ENCODE results near the gene GTF2F2.
"Not testable (repeated sequence)": the region's sequence is repeated elsewhere in the genome, so short reads cannot be mapped to it uniquely, and the experiment has no call there.

Gene GTF2F2

DNA sequence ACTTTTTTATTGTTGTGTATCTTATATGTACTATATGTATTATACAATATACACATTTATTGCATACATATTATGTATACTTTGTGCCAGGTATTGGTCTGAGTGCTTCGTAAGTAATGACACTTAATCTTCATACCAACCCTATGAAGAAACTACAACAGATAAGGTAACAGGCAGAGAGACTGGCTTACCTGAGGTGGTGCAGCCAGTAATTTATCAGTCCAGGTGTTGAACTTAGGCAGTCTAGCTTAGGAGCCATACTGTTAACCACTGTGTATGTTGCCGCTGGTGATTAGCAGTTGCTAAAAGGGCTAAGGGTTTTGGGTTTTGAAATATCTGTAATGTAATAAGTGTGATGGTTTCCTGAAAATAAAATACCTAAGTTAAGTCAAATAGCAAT, 134.1 kb downstream of the GTF2F2 start:
- no peak for DNase-seq (ENCODE audit: low read depth)

DNA sequence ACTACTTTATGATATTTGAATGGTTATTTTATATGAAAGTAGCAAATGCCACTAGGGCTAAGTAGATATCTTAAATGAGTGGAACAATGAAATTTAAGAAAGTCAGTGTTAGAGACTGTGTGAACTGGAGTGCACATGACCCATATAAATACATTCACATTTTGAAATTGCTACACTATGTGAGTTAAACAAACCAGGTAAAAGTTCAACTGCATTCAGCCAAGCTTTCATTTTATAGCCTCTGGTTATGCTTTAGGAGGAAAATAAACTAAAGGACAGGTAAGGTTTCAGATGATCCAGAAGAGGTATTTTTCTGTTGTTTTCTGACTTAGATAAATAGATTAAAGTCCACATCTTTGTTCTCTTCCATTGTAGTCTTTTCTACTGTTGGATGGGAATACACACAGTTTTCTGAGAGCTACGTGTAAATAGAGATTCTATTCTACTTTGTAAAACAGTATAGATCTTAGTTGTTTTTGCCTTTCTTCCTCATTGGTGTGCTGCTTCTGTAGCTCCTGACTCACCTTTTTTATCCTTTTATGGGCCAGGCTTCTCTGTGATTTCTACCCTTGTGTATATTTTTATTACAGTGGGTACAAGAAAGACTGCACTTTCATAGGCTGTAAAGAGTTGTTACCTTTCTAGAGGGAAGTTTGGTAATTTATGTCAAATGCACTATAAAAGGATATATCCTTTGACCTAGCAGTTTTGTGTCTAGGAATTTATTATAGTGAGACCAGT, 135.1 kb downstream of the GTF2F2 start:
- DNase-seq (ENCODE audit: low read depth): no peak

DNA sequence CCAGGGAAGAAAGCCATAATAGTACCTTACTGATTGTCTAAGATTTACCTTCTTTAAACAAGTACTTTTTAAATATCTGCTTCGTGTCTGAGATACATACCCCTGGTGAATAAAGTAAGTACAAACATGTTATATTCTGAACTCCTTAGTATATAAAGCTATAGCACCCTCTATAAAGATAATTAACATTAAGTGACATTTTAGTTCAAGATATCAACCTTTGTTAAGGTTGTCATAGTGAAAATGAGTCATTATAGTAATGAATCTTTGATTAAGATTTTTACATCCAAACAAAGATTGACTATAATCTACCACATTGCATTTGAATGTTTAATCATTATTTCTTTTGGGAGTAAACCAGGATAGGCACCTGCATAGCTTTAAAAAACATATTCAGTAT, 135.9 kb downstream of the GTF2F2 start:
- DNase-seq (ENCODE audit: low read depth): no peak

DNA sequence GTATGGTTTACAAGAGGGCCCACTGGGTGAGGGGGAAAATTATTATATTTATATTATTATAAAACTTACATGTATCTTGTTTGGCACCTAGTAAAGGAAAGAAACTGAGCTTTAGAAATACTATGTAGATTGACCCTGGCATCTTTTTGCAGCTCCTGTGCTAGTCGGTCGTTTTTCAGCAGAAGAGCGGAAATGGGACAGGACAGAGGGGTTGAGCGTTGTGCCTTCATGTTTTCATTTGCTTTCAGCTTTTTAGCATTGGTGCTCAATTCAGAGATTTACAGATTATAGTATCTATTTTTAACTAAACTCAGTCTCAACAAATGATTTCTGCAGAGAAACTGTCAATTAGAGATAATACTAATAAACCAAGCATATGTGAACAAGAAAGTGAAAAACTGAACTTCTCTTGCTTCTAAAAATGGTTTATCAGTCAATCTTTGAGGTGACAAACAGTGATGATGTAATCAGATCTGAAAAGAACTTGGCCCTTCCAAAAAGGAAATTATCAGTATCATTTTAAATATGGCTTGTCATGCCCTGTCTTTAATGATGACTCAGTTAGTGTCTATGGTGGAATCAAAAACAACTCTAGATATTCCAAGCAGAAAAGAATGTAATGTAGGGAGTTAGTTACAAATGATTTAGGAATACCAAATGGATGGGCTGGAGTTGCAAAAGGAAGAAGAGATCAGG, 137.5 kb downstream of the GTF2F2 start:
- DNase-seq (ENCODE audit: low read depth): no peak

DNA sequence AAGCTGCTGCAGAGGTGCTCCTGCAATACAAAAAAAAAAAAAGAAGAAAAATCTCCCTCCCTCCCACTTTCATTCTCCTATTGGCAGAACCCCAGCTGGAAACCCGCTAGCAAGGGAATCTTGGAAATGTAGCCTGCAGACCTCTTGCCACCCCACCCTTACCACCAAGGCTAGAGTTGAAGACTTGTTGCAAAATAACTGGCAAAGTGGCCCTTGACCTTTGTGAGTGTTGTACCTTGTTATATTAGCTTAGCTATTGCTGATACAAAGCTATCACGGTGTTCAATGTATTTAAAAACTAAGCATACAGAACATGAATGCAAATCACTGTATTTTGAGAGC, 138.0 kb downstream of the GTF2F2 start:
- DNase-seq (ENCODE audit: low read depth): no peak

DNA sequence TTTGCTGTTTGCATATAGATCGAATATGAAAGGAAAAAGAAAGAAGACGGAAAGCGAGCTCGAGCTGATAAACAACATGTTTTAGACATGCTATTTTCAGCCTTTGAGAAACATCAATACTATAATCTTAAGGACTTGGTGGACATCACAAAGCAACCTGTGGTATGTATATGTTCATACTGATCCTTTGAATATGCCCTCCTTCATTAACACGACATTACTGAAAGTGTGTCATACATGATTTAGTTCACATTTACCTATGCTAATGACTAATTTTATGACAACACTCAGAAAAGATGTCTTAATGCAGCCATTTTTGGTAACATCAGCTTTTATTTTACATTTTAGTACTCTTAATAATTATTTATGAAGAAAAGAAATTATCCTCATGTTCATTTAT, 146.9 kb downstream of the GTF2F2 start:
- DNase-seq (ENCODE audit: low read depth): no peak

DNA sequence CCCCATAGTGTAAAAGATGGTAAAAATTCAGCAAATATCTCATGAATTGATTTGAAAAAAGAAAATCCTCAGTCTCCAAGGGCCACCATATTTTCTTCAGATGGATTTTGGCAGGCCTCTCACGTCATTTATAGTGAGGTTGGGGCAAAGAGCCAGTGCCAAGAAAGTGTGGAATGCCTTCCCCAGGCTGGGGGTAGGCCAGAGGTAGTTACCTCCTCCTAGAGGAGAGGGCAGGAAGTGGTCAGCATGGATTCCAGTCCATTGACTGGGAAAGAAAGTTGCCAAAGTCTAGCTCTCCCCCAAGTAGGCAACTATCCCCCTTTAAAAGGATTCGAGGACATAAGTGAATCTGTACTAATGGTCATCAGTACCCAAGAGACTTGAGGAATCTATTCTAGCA, 148.9 kb downstream of the GTF2F2 start:
- DNase-seq (ENCODE audit: low read depth): no peak

DNA sequence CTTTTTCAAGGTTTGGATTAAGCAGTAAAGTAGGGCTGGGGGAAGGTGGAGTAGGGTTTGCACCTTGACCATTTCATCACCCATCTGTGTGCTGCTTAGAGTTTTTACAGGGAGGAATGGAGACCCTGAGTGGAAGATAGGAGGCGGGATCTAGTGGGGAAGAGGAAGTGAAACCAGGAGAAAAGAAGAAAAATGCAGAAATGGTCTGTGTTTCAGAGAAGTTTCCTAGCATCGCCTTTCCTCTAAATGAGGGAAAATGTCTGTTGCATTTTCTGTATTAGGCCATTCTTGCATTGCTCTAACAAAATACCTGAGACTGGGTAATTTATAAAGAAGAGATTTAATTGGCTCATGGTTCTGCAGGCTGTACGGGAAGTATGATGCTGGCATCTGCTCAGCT, 156.6 kb downstream of the GTF2F2 start:
- no peak for DNase-seq (ENCODE audit: low read depth)

DNA sequence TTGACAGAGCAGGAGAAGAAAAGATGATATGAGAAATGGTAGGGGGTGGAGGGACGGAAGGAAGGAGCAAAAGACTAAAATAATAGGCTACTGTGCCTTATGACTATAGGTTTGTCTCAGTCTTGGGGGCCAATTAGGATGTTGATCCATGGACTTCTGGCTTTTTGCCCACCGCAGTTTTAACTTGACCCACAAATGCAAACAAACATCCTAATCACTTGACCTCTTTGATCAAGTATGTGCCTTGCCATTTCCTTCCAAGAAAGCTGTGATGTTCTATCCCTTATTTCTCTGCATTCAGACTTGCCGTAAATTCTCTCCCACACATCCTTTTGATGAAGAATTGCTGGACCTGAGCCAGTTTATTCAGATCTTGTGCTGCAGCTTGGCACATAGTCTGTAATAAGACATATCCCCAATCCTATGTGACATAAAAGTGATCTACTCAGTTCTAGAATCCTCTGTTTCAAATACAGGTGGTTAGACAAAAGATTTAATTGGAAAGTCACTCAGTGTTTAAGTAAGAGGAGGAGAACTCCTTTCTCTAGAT, 157.9 kb downstream of the GTF2F2 start:
- no peak for DNase-seq (ENCODE audit: low read depth)

DNA sequence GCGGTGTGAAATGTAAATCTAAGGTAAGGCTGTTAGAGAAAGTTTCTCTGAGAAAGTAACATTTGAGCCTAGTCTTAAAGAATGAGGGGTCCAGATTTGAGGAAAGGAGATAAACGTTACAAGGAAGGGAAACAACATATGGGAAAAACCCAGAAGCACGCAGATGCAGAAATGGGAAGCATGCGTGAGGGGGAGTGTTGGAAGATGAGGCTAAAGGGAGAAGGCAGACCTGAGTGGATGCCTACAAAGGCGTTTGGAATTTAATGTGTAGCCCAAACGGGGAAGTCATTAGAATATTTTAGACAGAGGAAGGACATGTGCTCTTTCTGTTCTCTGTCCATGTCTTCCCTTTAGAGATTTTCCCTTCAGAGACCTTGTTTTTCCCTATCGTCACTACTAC, 159.7 kb downstream of the GTF2F2 start:
- DNase-seq (ENCODE audit: low read depth): no peak

DNA sequence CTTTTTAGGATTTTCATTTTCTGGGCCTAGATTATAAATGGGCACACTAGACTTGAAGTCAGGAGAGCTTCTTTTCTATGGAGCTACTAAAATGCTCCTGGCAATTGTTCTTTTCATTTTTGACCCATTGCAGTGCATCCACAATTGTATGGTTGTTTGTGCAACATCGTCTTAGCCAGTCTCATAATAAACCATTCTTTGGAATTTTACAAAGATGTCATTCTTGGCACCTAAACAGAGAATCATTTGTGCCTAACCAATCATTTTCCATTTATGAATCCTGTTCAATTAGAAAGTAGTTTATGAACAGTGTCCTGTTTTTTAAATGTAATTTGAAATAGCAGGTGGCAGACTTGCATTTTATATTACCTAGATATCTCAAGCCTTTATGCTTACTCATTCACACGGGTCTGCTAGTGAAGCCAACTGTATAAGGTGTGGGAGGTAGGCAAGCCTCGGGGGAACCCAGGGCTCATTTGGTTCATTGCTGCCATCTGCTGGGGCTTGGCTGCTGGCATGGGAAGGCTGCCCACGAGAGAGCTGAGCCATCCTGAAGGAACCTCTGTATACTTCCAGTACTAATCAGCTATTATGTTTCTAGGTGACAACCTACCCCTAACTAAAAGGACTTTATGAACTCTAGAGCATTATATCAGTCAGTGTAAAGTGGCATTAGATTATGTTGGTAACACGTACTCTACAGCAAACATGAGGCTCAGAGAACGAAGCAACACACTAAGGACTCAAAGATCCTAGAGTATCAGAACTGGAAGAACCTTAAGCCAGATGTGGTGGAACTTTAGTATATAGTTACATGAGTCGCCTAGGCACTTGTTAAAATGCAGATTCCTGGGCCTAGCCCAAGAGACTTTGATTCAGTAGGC, 160.7 kb downstream of the GTF2F2 start:
- DNase-seq (ENCODE audit: low read depth): peak; percentile 24

DNA sequence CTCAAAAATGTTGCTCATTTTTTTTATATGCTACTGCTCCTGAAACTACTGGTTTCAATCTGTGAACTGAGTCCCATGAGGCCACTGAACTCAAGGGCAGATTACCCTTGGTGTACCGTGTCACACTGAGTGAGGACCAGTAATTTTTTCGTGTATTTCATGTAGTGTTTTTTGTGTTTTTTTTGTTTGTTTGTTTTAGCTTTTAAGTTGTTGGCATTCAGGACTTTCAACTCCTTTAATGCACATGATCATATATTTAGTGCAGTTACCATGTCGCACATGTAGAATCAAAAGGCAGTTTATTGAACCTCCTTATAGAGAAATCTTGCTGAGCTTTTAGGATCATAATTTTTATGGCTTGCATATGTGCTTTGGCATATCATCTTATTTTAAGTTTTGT, 162.7 kb downstream of the GTF2F2 start:
- no peak for DNase-seq (ENCODE audit: low read depth)

DNA sequence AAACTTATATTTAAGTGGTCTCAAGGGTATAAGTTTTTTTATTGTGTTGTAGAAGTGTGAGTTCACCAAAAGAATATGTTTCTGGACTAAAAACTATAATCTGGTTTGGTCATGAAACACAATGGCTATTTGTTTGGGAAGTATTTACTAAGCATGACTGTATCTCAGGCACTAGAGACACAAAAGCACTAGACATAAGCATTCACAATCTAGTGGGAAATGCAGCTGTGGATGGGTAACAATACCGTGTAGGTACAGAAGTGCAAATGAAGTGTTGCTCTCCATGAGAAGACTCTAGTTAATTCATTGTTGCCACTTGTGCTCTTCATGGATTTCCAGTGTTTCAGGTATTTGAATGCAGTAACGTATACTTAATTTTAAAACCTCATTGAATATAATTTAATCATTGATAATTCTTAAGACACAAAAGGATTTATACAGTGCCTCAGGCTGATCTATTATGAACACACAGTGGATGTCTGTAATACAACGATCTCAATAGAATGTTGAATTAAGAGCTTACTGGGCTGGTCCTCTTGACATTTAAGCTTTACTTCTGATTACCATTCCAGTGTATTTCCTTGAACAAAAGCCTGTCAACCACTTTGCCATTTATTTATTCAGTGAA, 169.7 kb downstream of the GTF2F2 start:
- DNase-seq (ENCODE audit: low read depth): no peak

DNA sequence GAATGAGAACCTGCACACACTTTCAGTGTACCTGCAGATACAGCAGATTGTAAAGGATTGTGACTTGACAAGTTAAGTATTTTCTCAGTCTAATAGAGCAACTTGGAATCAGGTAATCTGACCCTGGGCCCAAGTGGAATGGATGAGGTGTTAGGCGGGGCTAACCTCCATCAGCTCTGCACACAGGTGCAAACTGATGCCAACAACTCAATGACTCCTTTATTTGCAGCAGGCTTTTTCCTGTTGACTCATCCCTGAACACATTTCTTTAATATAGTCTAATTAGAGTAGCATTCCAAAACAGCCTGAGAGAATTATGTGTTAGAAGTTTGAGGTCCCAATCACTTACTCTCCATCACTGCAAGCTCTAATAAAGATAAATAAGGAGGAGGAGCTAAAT, 171.9 kb downstream of the GTF2F2 start:
- no peak for DNase-seq (ENCODE audit: low read depth)

DNA sequence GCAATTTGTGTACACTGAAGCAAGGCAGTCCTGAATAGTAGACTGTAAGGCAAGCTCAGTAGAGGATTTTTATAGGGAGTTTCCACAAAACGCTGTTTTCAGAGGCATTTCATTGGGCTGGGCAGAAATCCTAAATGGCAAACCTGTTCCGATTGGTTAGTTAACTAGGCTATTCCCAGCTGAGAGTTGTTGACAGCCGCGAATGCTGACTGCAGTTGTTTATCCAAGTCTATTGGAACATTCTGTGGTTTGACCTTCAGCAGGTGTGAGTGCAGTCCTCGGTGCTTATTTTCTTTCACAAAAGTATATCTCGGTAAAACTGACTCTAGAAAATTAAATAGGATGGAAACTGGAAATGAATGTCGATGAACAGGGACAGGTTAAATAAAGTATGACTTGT, 175.2 kb downstream of the GTF2F2 start:
- DNase-seq (ENCODE audit: low read depth): no peak

DNA sequence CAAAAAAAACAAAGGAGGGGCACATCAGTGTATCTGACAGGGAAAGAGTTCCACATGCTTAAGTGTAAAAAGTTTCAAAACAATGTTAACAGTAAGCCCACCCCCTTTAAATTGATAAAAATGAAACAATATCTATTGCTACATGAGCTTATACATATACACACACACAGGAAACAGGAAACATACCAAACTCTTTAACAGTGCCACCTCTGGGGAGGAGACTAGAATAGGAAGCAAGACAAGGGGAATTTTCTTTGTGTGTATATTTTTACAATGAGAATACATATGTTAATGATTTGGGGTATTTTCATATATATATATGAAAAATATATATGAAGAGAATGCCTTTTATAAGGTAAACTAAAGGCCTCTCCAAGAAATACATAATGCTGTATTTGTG, 175.9 kb downstream of the GTF2F2 start:
- no peak for DNase-seq (ENCODE audit: low read depth)

DNA sequence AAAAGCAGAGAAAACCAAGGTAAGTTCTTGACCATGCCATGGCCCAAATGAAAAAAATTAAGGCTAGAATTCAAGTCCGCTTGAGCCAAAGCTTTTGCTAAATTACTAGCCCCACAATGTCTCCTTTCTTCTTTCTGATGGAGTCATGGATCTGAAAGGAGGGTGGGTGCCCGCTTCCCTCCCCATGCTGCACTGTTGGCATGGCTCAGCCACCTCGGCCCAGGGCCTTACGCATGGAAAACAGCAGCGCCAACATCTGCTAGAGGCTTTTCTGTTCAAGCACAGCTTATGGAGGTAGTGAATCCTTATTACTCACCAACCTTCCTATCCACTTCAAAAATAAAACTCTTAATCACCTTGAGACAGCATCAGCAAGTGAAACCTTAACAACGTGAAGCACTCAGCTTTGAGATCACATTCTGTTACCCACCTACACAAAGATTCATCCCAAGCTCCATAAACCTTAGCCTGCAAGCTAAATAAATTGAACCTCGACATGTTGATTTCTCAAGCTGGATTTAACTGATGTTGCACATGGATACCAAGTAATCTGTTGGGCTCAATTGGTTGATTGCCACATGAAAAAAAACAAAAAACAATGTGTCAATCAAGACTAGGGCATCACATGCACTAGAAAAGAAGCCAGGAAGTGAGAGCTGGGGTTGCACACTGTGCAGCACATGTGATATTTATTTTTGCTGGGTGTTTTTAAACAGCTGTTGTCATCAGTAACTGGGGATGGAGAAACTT, 177.3 kb downstream of the GTF2F2 start:
- no peak for DNase-seq (ENCODE audit: low read depth)

DNA sequence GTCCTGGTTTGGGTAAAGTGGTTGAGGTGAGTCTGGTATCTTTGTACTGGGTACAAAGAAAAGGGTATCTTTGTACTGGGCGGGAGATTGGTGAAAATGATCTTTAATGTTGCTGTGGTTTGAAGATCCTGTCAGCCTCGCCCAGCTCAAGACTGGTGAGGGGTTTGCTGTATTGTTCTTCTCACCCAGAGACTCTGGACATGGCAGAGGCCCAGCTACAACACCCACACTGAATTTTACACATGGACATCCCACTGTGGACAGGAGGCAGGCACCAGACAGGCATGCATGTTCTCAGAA, 177.8 kb downstream of the GTF2F2 start:
- no peak for DNase-seq (ENCODE audit: low read depth)

DNA sequence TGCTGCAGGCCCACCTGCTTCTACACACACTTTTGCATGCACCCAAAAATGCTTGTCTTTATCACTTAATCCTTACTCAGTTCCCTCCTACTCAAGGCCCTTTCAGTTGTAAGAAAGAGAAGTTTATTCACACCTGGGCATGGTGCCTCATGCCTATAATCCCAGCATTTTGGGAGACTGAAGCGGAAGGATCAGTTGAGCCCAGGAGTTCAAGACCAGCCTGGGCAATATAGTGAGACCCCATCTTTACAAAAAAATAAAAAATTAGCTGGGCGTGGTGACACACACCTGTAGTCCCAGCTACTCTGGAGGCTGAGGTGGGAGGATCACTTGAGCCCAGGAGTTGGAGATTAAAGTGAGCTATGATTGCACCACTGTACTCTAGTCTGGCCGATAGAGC, 178.2 kb downstream of the GTF2F2 start:
- not testable (repeated sequence) for DNase-seq (ENCODE audit: low read depth)

DNA sequence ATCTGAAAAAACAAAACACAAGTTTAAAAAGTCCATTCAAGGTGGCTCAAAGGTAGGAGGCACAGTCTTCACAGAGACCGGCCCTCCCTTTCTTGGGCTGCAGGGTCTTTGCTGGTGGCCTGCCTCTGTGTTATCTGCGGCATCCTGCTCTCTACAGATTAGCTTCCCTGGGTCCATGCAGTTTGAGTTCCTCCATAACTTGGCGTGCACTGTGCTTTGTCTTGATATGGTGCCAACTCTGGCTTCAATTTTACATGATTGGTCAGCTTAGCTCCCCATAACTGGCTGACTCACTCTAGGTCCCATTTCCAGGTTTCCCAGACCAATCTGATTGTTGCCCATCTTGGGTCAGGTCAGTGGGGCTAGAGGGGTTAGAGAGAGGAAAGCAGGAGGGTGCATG, 178.9 kb downstream of the GTF2F2 start:
- no peak for DNase-seq (ENCODE audit: low read depth)

DNA sequence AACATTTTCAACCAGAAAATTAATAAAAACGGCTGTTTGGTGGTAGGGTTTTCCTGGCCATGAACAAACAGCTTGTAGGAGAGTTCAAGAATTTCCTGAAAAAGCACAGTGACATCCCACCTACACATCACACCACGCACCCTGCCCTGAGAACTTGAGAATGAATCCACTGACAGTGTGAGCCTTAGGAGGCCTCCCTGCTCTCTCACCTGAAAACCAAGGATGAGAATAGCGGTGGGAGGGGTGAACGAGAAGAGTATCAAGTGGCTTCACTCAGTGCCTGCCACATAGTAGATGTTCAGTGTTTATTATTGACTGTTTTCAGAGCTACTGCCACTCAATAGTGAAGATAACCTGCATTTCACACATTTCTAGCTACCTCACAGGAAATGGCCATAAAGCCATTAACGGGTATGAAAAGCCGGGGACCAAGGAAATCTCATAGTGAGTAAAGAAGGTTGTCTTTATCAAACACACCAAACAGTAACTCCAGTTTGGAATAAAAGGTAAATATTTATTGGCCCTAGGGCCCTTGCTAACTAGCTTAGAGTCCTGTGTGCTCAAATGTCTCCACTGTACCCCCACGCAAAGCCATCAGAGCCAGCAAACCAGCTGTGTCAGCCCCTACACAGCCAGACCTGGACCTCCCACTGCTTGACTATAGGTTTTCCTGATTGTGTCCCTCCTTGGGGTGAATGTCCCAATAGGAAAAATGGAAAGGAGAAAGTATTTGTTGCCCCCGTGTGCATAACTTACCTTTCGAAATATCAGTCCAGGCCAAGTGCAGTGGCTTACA, 180.1 kb downstream of the GTF2F2 start:
- no peak for DNase-seq (ENCODE audit: low read depth)

Measured in stimulated activated CD8-positive, alpha-beta memory T cell treated with anti-CD3 and anti-CD28 coated beads, Interleukin-12 subunit alpha, Interleukin-12 subunit beta, amount 100 ng/mL, for 4 hours (primary cell).